ENCODE measurements around the gene THSD4. TPM values are rescaled to one million over a fixed set of nuclear protein-coding genes. Genes with fewer than 3 reads are reported as not detected.
A peak's percentile ranks its signal among the peaks of the same experiment; 100 is the strongest.

Gene THSD4
- total RNA-seq, 4 donors from 2014 or later, result 10.7 to 59.5 (median 49.0) TPM

DNA sequence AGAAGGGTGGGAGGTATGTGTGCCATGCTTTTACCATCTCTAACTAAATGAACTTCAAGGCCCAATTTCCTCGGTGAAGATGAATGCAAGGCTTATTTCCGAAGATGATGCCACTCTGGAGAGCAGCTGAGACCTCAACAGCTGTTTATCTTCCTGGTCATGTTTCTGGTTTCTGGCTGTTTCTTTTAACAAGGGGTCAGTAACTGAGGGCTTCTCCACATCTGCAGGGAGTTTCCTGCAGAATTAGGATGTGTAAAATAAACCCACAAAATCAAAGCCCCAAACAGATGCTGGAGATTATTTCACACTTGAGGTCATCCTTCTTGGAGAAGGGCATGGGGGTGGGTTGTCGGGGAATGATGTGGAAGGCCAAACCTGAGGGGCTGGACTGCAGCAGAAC lies 220.3 kb downstream of the THSD4 start:
- Histone ChIP-seq H3K4me1 (peaks cover 0 to 4% (median 0%) of the 10 kb centered on the region in 4 donors), H3K9me3 (no peaks in the 10 kb centered on the region), H3K4me3 (no peak overlapping the region), H3K36me3 (no peaks in the 10 kb centered on the region), H3K27me3 (no peaks in the 10 kb centered on the region), H3K27ac (no peak overlapping the region)
- DNase-seq, result no peak
- TF ChIP-seq POLR2A (IDR thresholded peaks at IDR 0.05), result no peak
- TF ChIP-seq, protein P1, sequence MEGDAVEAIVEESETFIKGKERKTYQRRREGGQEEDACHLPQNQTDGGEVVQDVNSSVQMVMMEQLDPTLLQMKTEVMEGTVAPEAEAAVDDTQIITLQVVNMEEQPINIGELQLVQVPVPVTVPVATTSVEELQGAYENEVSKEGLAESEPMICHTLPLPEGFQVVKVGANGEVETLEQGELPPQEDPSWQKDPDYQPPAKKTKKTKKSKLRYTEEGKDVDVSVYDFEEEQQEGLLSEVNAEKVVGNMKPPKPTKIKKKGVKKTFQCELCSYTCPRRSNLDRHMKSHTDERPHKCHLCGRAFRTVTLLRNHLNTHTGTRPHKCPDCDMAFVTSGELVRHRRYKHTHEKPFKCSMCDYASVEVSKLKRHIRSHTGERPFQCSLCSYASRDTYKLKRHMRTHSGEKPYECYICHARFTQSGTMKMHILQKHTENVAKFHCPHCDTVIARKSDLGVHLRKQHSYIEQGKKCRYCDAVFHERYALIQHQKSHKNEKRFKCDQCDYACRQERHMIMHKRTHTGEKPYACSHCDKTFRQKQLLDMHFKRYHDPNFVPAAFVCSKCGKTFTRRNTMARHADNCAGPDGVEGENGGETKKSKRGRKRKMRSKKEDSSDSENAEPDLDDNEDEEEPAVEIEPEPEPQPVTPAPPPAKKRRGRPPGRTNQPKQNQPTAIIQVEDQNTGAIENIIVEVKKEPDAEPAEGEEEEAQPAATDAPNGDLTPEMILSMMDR (IDR thresholded peaks at IDR 0.05), result no peak

DNA sequence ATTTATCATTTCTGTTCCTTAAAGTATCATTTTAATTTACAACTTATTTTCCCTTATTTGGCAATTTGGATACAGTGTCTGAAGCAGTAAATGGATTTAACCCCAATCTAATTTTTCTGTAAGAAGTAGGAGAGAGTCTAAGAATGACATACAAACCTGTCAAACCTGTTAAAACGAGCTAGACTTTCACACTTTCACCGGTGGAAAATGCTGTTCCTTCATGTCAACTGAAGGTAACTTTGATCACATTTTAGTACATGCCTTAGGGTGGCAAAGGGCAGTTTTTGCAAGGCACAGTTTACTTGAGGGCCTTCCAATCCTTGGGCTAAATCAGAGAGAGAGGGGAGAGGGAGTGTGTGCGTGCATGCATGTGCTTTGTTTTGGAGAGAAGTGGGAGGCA lies 221.4 kb downstream of the THSD4 start:
- H3K27me3 ChIP-seq, result no peaks in the 10 kb centered on the region
- H3K4me3 ChIP-seq, result no peak overlapping the region
- no peak for DNase-seq
- no peaks in the 10 kb centered on the region for H3K36me3 ChIP-seq
- no peaks in the 10 kb centered on the region for H3K9me3 ChIP-seq
- H3K27ac ChIP-seq, result no peak overlapping the region
- H3K4me1 ChIP-seq, result no peaks in the 10 kb centered on the region
- TF ChIP-seq POLR2A (IDR thresholded peaks at IDR 0.05), result no peak
- TF ChIP-seq, protein P1 (IDR thresholded peaks at IDR 0.05), result no peak

DNA sequence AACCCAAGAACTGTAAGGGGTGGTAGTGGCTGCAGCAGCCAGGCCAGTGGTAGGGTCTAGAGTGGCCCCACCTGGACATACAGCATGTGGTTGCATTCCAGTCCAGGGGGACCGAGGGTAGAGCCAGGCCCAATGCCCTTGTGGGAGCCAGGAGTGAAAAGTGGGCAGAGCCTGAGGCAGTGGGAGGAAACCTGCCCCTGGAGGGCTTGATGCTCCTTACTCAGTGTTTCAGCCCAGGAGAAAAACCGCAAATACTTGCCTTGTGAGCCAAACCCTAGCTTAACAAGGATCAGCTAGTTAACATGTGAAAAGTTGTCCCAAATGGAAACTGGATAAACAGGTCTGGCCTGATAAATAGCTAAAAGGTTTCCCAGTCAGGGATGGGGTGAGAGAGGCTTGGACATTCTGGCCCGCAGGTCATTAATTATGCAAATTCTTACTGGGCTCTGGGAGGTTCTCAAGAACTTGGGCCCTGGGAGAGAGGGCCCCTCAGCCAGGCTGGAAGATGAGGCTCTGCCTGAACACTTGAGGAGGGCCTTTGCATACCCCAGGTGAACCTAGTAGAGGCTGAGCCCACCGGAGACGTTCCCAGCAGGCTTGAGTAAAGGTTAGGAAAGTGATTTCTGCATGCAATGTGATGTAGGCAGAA lies 222.1 kb downstream of the THSD4 start:
- DNase-seq, result no peak
- Histone ChIP-seq H3K4me1 (no peaks in the 10 kb centered on the region), H3K9me3 (no peaks in the 10 kb centered on the region), H3K27ac (no peak overlapping the region), H3K36me3 (no peaks in the 10 kb centered on the region), H3K27me3 (no peaks in the 10 kb centered on the region), H3K4me3 (no peak overlapping the region)
- no peak for TF ChIP-seq POLR2A (IDR thresholded peaks at IDR 0.05)
- TF ChIP-seq, protein P1 (IDR thresholded peaks at IDR 0.05), result no peak

DNA sequence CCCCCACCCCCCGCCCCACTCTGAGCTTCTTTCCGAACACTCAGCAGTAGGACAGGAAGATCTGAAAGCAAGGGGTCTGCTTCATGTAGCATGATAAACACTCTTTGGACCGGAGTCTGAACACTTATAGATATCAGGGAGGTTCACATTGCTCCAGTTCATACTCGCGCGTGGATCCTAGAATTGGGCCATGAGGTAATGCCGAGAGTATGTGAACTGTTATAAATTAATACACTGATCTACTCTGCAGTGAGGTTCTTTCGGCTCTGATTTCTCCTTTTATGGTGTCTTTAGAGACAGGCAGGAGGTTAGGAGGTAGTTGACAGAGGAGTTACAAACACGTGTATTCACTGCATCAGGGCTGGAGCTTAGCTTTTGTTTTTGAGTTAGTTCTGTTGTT lies 223.0 kb downstream of the THSD4 start:
- DNase-seq, result no peak
- Histone ChIP-seq H3K36me3 (no peaks in the 10 kb centered on the region), H3K4me3 (no peak overlapping the region), H3K27me3 (no peaks in the 10 kb centered on the region), H3K27ac (peak overlapping the region in 1 of 4 donors; percentile 31), H3K4me1 (no peaks in the 10 kb centered on the region), H3K9me3 (no peaks in the 10 kb centered on the region)
- TF ChIP-seq, protein P1 (IDR thresholded peaks at IDR 0.05), result no peak
- no peak for TF ChIP-seq POLR2A (IDR thresholded peaks at IDR 0.05)

DNA sequence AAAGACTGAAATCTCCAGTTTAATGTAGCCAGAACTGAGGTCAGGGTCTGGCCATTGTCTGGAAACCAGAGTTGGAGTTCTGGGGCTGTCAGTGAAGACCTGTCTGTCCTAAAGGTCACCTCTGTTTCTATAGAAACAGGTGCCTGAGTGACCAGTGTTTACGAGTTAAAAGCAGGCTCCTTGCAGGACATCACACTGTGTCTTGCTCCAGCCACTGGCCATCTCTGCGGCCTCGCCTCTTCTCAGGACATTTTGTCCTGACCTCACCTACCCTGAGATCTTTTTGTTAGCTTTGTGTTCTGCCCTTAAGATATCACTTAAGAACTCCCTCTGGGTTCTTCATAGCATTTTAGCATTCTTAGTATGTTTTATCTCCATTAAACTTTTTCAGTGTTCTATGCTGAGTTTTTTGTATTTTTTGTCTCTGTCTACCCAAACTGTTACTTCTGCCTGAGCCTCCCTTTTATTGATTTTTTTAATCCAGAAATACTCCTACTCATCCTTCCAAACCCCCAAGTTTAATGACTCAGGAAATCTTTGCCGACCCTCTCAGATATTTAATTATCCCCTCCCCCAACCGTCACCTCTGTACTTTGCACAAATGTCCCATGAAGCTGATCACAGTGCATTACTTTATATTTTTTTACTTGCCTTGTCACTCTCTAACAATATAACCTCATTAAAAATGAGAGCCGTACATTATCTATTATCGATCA lies 223.7 kb downstream of the THSD4 start:
- Histone ChIP-seq H3K27me3 (no peaks in the 10 kb centered on the region), H3K9me3 (no peaks in the 10 kb centered on the region), H3K4me3 (no peak overlapping the region), H3K4me1 (no peaks in the 10 kb centered on the region), H3K36me3 (no peaks in the 10 kb centered on the region), H3K27ac (no peak overlapping the region)
- TF ChIP-seq, protein P1 (IDR thresholded peaks at IDR 0.05), result no peak
- no peak for TF ChIP-seq POLR2A (IDR thresholded peaks at IDR 0.05)
- no peak for DNase-seq
